Stimulated activated CD4-positive, alpha-beta T cell treated with anti-CD3 and anti-CD28 coated beads, TNF-alpha, amount 100 ng/mL, for 4 hours (primary cell): Measurements from ENCODE around the gene VIPAS39.

ENCODE experiments used
- DNase-seq, 3 experiments: peaks; one replicate each; pipeline ENCODE4 v3.0.0-alpha.2; 2020; ENCODE audit warnings: low read depth in 3 of 3

VIPAS39 gene

GRCh38 chr14:77457522-77458248 lies at the start of gene VIPAS39, which contains the start of gene AHSA1:
VIPAS39 (minus strand) TSS chr14:77457601; CDS start chr14:77454102, 3,499 bp downstream.
AHSA1 (plus strand) TSS chr14:77458093; CDS start chr14:77458190, 97 bp downstream.
- peak; percentile 73 to 87 (median 86) for DNase-seq

GRCh38 chr14:77505031-77505430 lies 47.6 kb upstream of the VIPAS39 start:
- no peak for DNase-seq

GRCh38 chr14:77503138-77503537 lies 45.7 kb upstream of the VIPAS39 start:
- DNase-seq = no peak

- DNase-seq = no peak
Observed at GRCh38 chr14:77502109-77502782, 44.8 kb upstream of the VIPAS39 start.

DNA sequence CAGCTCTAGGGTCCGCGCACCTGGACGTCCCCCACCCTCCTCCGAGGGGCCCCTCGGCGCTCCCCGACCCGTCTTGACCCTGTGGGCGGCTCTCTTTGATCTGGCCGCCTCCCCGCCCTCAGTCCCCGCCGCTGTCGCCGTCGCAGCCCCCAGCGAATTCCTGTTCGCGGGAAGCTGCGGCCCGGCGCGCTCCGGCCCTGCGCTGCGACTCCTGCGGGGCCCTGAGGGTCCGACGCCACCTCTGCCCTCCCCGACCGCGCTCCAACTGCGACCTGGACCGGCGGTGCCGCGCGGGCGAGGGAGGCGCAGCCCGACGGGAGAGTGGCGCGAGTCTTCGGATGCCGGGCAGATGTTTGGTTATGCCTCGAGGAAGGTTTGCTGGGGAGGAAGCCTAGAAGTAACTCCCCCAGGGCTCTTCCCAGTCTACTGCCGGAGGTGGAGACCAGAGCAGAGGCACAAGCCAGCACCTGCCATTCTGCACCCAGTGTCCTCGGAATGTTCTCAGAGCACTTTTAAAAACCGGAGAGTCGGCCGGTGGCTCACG lies 41.7 kb upstream of the VIPAS39 start:
- DNase-seq = no peak

DNA sequence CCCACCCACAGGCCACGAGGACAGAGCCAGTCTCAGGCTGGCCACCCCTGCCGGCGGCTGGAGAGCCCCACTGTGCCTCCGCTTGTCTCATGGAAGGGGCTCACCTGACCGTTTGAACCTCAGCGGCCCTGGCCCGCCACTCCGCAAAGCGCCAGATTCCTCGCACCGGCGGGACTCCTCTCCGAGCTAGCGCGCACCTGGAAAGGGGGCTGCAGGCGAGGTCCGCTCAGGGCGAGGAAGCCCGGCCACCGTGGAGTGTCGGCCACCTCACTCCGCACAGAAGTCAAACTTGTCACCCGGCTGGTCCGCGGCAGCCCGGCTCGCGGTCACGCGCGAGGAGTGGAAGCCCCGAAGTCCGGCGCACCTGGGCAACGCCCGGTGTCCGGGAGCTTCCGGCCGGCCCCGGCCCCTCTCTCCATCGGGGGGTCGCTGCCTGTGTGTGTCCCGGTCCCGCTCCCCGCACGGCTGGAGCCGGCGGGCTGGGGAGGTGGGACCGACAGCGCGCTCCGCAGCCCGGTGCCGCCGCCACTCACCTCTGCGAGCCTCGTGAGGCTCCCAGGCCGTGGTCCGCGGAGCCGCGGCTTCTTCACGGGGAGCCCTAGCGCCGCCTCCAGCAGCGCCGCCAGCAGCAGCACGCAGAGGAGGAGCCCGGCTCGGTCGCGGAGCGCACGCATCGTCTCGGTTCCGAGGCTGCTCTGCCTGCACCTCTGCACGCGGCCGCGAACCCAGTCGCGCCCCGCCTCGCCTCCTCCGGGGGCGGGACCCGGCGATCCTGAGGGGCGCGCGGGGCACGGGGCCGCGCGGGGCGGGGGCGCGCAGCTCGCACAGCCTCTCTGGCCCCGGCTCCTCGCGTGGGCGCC lies 40.9 kb upstream of the VIPAS39 start, which contains the start of gene ISM2:
Gene ISM2 (minus strand): TSS at position 697 of the 860 bp plus-strand sequence. CDS start 23 bp downstream, at position 674.
- peak in 2 of 3 experiments; percentile 6 to 16 for DNase-seq

DNA sequence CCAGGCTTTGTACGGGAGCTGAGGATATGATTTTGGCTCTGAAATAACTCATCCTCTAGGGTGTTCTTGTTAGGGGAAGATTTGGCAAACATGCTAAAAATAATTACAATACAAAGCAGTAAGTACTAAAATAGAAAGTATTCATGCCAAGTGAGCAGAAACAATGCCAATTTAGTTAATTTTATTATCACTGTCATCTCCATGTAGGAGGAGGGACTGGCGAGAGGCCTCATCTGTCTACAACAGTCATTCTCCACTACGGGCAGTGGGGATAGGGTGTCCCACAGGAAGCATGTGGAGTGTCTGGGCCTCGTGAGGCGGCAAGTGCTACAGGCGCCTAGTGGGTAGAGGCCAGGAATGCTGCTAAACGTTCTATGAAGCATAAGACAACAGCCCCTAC lies 37.9 kb upstream of the VIPAS39 start:
- no peak for DNase-seq

DNA sequence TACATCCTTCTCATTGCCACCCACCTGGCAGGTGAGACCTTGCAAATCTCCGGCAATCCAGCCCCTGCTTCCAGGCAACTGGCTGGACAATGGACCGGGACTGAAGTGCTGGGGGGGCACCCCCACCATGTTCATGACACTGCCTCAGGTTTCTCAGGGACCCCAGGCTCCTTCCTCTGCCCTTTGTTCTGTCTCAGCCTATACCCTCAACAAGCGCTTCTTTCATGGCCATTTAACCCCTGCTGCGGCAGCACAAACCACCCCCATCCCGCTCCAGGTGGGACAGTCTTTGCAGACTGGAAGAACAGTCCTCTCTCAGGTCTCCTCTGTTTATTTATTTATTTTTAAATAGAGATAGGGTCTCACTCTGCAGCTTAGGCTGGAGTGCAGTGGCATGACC lies 33.7 kb upstream of the VIPAS39 start:
- DNase-seq = no peak

DNA sequence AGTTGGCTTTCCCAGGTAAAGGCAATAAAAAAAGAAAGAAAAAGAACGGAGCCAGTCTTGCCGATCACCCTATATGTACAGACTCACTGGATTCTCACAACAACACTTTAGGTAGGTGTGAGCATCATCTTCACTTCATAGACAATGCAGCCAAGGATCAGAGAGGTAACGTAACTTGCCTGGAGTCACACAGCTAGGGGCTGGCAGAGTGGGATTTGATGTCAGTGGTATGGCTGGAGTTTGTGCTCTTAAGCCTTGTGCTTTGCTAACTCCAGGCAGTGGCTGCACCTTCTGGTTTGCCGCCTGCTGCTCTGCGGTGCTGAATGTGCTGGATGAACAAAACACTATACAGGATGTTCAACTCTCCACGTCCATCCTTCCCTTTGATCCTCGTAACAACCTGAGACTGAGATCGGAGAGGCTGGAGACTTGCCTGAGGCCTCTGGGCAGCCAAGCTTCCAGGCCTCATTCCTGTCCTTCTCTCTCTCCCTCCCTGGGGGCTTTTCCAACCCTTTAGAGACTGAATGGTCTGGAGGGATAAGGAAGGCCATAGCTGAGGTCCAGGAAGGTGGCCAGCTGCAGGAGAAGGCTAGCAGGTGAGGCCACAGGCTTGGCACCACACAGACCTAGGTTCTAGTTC lies 33.1 kb upstream of the VIPAS39 start:
- DNase-seq = no peak

GRCh38 chr14:77489041-77489440 lies 31.6 kb upstream of the VIPAS39 start:
- DNase-seq = no peak

GRCh38 chr14:77488558-77488957 lies 31.2 kb upstream of the VIPAS39 start:
- DNase-seq = no peak

DNA sequence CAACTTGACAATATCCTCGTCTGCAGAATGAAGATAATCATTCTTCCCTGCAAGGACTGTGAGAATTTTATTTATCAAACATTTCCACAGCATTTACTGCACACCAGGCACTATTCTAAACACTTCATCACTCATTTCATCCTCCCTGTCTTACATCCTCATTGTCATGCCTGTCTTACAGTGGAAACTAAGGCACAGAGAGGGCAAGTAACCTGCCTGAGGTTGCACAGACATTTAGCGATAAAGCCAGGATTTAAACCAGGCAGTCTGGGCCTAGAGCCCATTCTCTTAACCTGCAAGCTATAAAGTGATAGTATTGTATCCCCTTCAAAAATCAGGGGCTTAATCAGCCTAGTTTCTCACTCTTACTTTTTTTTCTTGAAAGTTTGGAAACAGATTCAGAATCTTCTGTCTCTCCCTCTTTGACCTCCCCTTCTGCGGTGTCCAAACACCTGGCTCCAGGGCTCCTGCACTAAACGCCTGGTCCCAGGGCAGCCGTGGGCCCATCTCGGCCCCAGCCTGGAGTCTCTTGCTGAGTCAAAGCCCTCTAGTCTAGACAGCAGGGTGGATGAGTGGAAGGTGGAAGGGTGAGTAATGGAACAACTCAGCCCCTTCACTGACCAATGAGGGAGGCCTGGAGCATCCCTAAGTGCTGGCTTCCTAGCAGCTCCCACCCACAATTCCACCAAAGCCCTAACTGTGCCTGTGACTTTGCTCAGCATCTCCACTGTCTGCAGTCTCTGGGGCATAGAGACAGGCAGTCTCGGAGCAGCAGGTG lies 28.7 kb upstream of the VIPAS39 start:
- no peak for DNase-seq

- DNase-seq = no peak
Observed at GRCh38 chr14:77485256-77485655, 27.9 kb upstream of the VIPAS39 start.

DNA sequence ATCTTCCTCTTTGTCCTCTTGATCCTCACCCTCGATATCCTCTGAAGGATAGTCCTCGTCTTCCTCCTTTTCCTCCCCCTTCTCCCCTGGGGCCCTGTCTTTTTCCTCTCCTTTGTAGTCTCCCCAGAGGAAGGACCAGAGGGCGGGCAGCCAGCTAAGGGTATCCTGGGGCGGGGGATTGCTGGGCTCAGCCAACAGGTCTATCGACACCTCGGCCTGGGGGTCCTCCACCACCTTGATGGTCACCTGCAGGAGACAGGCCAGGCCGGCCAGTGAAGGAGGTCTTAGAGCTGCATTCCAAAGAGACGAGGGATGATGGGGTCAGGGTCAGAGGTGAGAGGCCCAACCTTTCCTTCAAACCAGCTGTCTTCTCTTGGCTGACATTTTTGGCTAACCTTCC lies 25.0 kb upstream of the VIPAS39 start:
- no peak for DNase-seq

GRCh38 chr14:77478796-77479195 lies 21.4 kb upstream of the VIPAS39 start:
- DNase-seq = no peak

DNA sequence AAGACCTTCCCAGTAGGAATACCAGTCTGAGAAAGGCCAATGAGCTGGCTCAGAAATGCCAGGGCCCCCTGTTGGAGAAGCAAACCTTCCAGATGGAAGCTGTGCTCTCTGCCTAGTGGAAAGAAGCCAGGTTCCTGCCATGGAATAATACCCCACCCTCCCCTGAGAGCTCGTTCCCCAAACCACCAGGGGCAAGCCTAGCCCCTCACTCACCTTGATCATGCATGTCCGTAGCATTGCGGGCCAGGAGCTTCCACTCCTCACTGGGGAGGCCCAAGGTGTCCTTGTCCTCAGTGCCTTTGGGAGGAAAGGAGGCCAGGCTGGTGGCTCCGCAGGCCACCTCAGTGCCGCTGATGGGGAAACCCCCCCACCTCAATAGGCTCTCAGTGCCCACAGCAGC lies 20.6 kb upstream of the VIPAS39 start:
- DNase-seq = no peak

- DNase-seq = no peak
Observed at GRCh38 chr14:77475432-77476115, 18.2 kb upstream of the VIPAS39 start.

- no peak for DNase-seq
Observed at GRCh38 chr14:77474479-77475177, 17.2 kb upstream of the VIPAS39 start.

DNA sequence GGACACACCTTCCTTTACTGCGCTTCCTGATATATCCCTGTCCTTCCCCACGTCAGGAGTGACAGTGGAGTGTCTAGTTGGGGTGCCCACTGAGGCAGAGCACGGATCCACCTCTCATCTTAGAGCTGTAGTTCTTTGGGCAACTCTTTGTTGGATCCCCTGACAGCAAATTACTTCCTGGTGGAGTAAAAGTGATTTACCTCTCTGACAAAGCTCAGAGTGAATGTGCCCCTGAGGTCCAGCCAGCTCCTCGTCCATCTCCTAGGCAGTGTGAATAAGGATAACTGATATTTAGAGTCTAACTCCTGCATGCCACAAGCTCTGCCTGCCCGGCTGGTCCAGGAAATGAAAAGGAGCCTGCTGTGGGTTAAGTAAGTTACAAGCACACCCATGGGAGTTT lies 16.5 kb upstream of the VIPAS39 start:
- DNase-seq = no peak
